CD4-positive, alpha-beta T cell treated with Interleukin-1 beta for 1 hour (primary cell): ENCODE measurements around the gene ZNF653.
"Not testable (repeated sequence)": the region's sequence is repeated elsewhere in the genome, so short reads cannot be mapped to it uniquely, and the experiment has no call there.

Experiments
- DNase-seq, 2 donors: peaks; one replicate each; pipeline ENCODE4 v3.0.0-alpha.2; 2020 to 2022

Gene ZNF653

GRCh38 chr19:11453468-11454341, 51.9 kb downstream of the ZNF653 start:
- DNase-seq: peak in 1 of 2 donors; percentile 11

- no peak for DNase-seq
Measured at GRCh38 chr19:11452620-11453310, 52.9 kb downstream of the ZNF653 start.

- no peak for DNase-seq
Measured at GRCh38 chr19:11451871-11452619, 53.6 kb downstream of the ZNF653 start.

DNA sequence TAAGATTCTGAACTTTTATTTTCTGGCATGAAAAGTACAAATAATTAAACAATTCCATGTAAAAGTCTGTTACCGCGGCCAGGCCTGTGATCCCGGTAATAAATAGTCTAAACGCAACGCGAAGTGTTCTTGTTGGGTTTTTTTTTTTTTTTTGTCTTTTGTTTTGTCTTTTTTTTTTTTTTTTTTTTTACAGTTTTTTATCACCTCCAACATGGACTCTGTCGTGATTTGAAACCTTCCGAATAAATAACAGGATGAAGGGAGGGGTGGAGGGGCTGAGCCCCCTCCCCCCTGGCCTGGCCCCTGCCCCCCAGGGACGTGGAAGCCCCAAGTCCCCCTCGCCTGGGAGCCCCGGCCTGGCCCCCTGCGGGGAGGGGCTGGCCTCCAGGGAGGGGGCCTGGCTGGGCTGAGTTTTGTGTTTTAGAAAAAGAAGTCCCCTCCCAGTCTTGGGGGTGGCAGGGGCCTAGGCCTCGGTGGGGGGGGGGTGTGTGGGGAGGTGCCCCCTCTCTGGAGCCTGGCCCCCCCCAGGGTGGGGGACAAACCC, 54.2 kb downstream of the ZNF653 start:
- no peak for DNase-seq

DNA sequence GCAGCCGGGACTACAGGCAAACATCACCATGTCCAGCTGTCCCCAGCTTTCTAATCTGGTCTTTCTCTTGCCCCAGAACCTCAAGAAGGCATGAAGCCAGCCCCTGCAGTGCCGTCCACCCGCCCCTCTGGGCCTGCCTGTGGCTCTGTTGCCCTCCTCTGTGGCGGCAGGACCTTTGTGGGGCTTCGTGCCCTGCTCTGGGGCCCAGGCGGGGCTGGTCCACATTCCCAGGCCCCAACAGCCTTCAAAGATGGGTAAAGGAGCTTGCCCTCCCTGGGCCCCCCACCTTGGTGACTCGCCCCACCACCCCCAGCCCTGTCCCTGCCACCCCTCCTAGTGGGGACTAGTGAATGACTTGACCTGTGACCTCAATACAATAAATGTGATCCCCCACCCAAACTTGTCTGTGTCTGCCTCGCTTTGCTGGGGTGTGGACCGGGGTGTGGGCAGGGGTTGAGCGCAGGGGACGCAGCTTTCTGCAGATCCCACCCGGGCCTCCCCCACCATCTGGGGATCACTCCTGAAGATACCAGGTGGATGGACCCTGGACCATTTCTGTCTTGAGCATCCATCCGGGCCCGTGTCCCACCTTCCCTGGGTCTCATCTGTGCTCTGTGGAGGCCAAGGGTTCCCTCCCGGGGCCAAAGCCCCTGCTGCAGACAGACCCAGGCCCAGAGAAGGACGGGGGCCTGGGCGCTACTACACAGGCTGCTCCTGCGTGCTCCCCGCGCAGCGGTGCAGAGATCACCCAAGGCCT, 54.9 kb downstream of the ZNF653 start:
- DNase-seq: no peak

DNA sequence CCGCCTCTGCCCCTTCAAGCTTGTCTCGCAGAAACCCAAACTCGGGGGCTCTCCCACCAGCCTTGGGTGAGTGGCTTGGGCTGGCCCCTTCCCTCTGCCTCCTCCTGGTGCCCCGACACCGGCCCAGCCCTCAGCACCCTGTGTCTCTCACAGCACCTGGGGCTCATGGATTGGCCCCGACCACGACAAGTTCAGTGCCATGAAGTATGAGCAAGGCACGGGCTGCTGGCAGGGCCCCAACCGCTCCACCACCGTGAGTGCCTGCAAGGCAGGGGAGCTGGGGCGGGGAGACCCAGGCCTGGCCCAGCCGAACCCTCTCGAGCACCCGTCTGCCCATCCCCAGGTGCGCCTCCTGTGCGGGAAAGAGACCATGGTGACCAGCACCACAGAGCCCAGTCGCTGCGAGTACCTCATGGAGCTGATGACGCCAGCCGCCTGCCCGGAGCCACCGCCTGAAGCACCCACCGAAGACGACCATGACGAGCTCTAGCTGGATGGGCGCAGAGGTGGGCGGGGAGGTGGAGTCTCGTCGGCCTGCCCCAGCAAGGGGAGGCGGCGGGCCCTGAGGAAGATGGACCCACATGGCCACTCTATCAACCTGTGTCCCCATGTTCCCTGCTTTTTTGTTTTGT, 56.6 kb downstream of the ZNF653 start:
- no peak for DNase-seq

DNA sequence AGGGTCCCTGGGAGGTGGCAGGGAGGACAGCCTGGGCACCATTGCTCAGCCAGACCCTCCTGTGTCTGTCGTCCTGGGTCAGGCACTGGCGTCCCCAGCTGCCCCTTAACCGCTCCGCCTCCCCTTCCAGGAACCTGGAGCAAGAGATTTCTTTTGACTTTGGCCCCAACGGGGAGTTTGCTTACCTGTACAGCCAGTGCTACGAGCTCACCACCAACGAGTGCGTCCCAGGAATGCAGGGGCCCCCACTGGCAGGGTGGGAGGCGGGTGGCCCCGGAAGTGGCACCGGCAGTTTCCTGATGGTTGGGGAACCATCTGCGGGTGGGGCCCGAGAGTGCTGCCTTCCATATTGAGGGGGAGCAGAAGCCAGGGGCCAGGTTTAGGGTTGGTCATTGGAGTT, 57.2 kb downstream of the ZNF653 start:
- DNase-seq: no peak

- DNase-seq: no peak
Measured at GRCh38 chr19:11447347-11448262, 58.0 kb downstream of the ZNF653 start.

- DNase-seq: peak; percentile 40 to 51
Measured at GRCh38 chr19:11446652-11447301, 58.9 kb downstream of the ZNF653 start.

DNA sequence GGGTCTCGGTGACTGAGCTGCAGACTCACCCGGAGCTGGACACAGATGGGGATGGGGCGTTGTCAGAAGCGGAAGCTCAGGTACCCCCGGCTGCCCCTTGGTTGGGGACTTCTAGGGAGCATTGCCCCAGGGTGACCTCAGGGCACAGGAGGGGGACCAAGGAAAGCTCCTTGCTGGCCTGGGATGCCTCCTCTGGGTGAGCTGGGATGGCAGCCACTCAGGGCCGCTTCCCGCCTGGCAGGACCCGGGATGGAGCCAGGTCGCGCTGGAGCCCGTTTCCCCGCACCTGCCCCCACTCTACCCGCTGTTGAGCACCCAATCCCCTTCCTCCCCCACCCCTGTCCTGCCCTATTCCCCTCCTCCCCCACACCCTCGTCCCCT, 59.4 kb downstream of the ZNF653 start:
- DNase-seq: no peak

GRCh38 chr19:11445141-11445540, 60.5 kb downstream of the ZNF653 start:
- no peak for DNase-seq

GRCh38 chr19:11444059-11444458, 61.6 kb downstream of the ZNF653 start:
- no peak for DNase-seq

GRCh38 chr19:11437955-11438354, 67.7 kb downstream of the ZNF653 start:
- peak in 1 of 2 donors; percentile 74 for DNase-seq

- no peak for DNase-seq
Measured at GRCh38 chr19:11435833-11436313, 69.8 kb downstream of the ZNF653 start.

DNA sequence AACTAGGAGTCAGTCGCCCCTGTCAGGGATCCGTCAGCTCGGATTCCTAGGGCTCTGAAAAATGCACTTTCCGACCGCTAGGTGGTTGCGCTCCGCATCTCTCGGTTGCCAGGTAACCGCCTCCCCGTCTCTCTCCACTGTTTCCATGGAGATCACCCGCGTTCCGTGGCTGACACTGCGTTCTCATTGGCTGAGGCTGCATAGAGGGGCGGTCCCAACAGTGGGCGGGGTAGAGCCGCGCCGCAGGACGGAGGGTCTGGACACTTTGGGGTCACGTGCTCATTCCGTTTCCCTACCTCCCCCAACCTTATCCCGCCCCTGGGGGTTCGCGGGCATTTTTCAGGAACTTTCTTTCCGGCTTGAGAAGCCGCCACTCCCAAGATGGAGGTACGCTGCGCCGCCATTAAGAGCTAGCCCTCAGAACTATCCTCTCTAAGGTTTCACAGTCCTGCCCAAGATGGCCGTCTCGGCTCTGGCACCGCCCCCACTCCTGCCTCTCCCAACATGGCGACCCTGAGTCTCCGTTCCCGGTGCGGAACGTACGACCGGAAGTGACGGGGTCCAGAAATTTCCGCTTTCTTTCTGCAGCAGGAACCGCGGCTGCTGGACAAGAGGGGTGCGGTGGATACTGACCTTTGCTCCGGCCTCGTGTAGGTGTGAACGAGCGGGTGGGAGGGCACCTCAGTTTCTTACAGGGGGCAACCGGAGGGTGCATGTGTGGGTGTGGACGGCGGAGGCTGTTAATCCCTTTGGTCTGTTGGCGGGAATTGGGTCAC, 70.4 kb downstream of the ZNF653 start, which contains the start of the genes ODAD3 and PRKCSH:
ODAD3 (minus strand) TSS at position 65 of the 776 bp plus-strand sequence. CDS start 105 bp downstream, outside the sequence.
PRKCSH (plus strand) TSS at position 579 of the 776 bp plus-strand sequence. CDS start 483 bp downstream, outside the sequence.
- DNase-seq: peak; percentile 99

- DNase-seq: no peak
Measured at GRCh38 chr19:11434703-11435056, 71.0 kb downstream of the ZNF653 start.

DNA sequence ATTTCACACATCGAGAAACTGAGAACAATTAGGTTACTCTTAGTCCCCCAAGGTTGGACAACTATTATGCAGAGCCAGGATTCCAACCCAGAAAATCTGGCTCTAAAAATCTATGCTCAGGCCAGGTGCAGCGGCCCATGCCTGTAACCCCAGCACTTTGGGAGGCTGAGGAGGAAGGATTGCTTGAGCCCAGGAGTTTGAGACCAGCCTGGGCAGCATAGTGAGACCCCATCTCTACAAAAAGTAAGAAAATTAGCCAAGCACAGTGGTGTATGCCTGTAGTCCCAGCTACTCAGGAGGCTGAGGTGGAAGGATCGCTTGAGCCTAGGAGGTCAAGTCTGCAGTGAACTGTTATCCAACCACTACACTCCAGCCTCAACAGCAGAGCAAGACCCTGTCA, 72.1 kb downstream of the ZNF653 start:
- DNase-seq: not testable (repeated sequence)
